CD4-positive, alpha-beta T cell (primary cell): Measurements from ENCODE around the gene ZC3H13. TPM values are rescaled to one million over a fixed set of nuclear protein-coding genes. Genes with fewer than 3 reads are reported as not detected.

ENCODE experiments used
- ATAC-seq: fragments of 200-7000 bp; cut with Tn5 transposase; one replicate; pipeline ENCODE4 v1.10.0; 2022; ENCODE audit warnings: mild to moderate bottlenecking; ENCODE audit not compliant: poor library complexity
- CTCF ChIA-PET: fragments of 350-600 bp; sonication (Branson Sonifier 250); formaldehyde crosslinking; loops from one replicate; lab custom pipeline; 2021; ENCODE audit warnings: antibody characterized with exemption, inconsistent platforms; lab: Charles Lee
- POLR2A ChIA-PET: fragments of 350-600 bp; sonication (Branson Sonifier 250); formaldehyde crosslinking; loops from one replicate; lab custom pipeline; 2021; ENCODE audit warnings: antibody characterized with exemption, inconsistent platforms; lab: Charles Lee
- DNase-seq, 14 experiments: peaks; one replicate each; pipeline ENCODE4 v3.0.0-alpha.2; 2013 to 2020; ENCODE audit warnings: mixed read lengths in 2 of 14
- H3K27ac ChIP-seq, 2 donors: one replicate each; pipeline versions ENCODE4 v1.5.1 to v1.7.0; 2013; ENCODE audit warnings: low read length in 2 of 2, low read depth in 1 of 2, mild to moderate bottlenecking in 1 of 2
- H3K27me3 ChIP-seq, 2 experiments: 1 replicate in 1 of 2; 2 replicates in 1 of 2; pipeline versions ENCODE4 v1.6.1 to v1.7.0; 2013; ENCODE audit warnings: low read length in 2 of 2, control low read depth in 1 of 2, mild to moderate bottlenecking in 1 of 2, moderate library complexity in 1 of 2; ENCODE audit not compliant: insufficient read depth in 2 of 2, control insufficient read depth in 1 of 2
- H3K36me3 ChIP-seq: one replicate; pipeline ENCODE4 v1.6.1; 2013; ENCODE audit warnings: low read length, control low read depth; ENCODE audit not compliant: insufficient read depth
- H3K4me1 ChIP-seq: one replicate; pipeline ENCODE4 v1.6.1; 2013; ENCODE audit warnings: low read length, control low read depth; ENCODE audit not compliant: insufficient read depth
- H3K4me3 ChIP-seq: one replicate; pipeline ENCODE4 v1.5.1; 2013; ENCODE audit warnings: mild to moderate bottlenecking, low read length, moderate library complexity
- H3K9me3 ChIP-seq, 2 experiments: 1 replicate in 1 of 2; 2 replicates in 1 of 2; pipeline versions ENCODE4 v1.6.1 to v1.7.0; 2013; ENCODE audit warnings: low read length in 2 of 2, mild to moderate bottlenecking in 2 of 2, control low read depth in 1 of 2, moderate library complexity in 1 of 2; ENCODE audit not compliant: control insufficient read depth in 1 of 2, insufficient read depth in 1 of 2
- H3K27ac Mint-ChIP-seq: one replicate; pipeline ENCODE4 v1.8.0; 2020; ENCODE audit warnings: mixed read lengths
- H3K27me3 Mint-ChIP-seq: one replicate; pipeline ENCODE4 v1.8.0; 2021; ENCODE audit warnings: mixed read lengths
- H3K36me3 Mint-ChIP-seq: one replicate; pipeline ENCODE4 v1.8.0; 2021; ENCODE audit warnings: low read depth, mixed read lengths
- H3K4me1 Mint-ChIP-seq: one replicate; pipeline ENCODE4 v1.8.0; 2021; ENCODE audit warnings: low read depth, mixed read lengths
- H3K4me3 Mint-ChIP-seq: one replicate; pipeline ENCODE4 v1.8.0; 2020; ENCODE audit warnings: mild to moderate bottlenecking, mixed read lengths
- H3K9me3 Mint-ChIP-seq: one replicate; pipeline ENCODE4 v1.8.0; 2020; ENCODE audit warnings: mixed read lengths
- CTCF ChIP-seq: fragments of 200-600 bp; IDR thresholded peaks from one replicate; pipeline ENCODE4 v1.8.0; 2022; ENCODE audit warnings: antibody characterized with exemption, mild to moderate bottlenecking
- intact Hi-C, 2 experiments: fragments of 100-400 bp; cut with DNase I in 1 of 2; cut with micrococcal nuclease in 1 of 2; formaldehyde crosslinking; loops; one replicate each; pipeline versions ENCODE4 v1.15.1 to v1.9.0; 2023 to 2025; cut with DNase I, micrococcal nuclease
- total RNA-seq, 174 experiments: library from RNA in 2 of 174; stranded (reverse) in 2 of 174; gene quantifications; one replicate each; pipeline ENCODE4 v1.2.3 and lab custom pipeline; 2021 to 2026

Gene ZC3H13
- total RNA-seq, 2 experiments from 2014 or later, result 36.5 to 43.8 TPM

DNA sequence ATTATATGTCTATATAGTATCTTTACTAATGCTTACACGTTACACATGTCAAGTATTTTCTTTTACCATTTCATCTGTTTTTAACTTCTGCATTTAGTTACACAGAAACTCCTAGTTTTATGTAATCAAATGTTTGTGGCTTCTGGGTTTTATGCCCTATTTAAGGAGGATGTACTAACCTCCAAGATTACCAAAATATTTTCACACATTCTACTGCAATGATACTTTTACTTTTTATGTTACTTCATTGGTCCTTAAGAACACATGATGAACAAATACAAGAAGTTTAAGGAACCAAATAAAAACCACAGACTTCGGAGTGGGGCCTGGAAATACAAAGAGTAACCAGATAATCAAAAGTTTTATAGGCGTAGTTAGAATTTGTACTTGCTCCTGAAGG lies 37.2 kb downstream of the ZC3H13 start:
- intact Hi-C loops, result no loop called here
- Mint-ChIP-seq H3K27me3 (no peaks in the 10 kb centered on the region), H3K4me1 (no peaks in the 10 kb centered on the region), H3K36me3 (peaks cover 66% of the 10 kb centered on the region), H3K4me3 (no peak overlapping the region), H3K27ac (no peak overlapping the region), H3K9me3 (no peaks in the 10 kb centered on the region)
- Histone ChIP-seq H3K9me3 (no peaks in the 10 kb centered on the region), H3K4me3 (no peak overlapping the region), H3K27ac (no peak overlapping the region), H3K36me3 (peaks cover 58% of the 10 kb centered on the region), H3K4me1 (no peaks in the 10 kb centered on the region), H3K27me3 (no peaks in the 10 kb centered on the region)
- TF ChIP-seq CTCF, result no peak
- ChIA-PET POLR2A (no interaction called here), CTCF (no interaction called here)
- DNase-seq (no peak), ATAC-seq (no peak)

DNA sequence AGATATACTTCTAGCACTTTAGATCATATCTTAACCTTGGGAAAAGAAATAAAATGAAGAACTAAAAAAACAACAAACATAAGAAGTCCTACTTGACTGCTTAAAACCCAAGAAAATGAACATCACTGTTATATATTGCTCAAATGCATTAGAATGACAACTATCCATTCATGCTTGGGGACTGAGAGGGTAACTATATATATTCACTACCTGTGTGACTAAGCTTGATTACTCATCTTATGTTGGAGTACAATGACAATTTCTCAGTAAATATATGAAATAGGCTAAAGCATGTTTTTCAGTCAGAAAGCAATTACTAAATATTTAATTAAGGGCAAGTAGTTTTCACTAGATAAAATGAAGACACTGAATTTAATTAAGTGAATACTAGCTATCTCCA lies 40.1 kb downstream of the ZC3H13 start:
- no peak for ATAC-seq
- DNase-seq, result no peak
- no peaks in the 10 kb centered on the region for H3K27me3 Mint-ChIP-seq
- H3K36me3 Mint-ChIP-seq, result peaks cover 72% of the 10 kb centered on the region
- Histone ChIP-seq H3K27me3 (no peaks in the 10 kb centered on the region), H3K27ac (no peak overlapping the region), H3K4me3 (no peak overlapping the region), H3K4me1 (no peaks in the 10 kb centered on the region), H3K36me3 (peaks cover 53% of the 10 kb centered on the region), H3K9me3 (no peaks in the 10 kb centered on the region)
- H3K27ac Mint-ChIP-seq, result no peak overlapping the region
- CTCF ChIA-PET, result interaction anchor here (1.4 kb wide), 1 partner anchor 114 kb away, joined by 4 read pairs; no protein-coding TSS in a partner anchor
- POLR2A ChIA-PET, result no interaction called here
- no peak overlapping the region for H3K4me3 Mint-ChIP-seq
- no peaks in the 10 kb centered on the region for H3K4me1 Mint-ChIP-seq
- TF ChIP-seq CTCF, result no peak
- intact Hi-C loops, result no loop called here
- H3K9me3 Mint-ChIP-seq, result no peaks in the 10 kb centered on the region

DNA sequence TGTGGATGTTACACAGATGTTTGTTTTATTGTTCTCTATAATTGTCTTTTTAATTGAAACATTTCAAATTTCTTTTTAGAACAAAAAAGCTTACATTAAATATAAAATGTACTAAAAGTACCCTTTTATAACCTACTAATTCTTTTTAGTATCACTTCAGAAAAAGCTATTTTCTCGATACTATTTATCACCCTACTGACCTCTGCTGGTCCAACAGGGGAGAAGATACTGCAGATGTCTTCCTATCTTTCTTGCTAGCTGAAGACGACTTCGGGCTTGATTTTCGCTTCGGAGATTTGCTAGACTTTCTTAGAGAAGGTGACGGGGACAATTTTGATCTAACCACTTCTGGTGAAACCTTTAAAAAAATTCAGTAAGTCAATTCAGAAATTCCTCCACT lies 42.4 kb downstream of the ZC3H13 start:
- Histone ChIP-seq H3K27me3 (no peaks in the 10 kb centered on the region), H3K36me3 (peaks cover 48% of the 10 kb centered on the region), H3K27ac (no peak overlapping the region), H3K9me3 (no peaks in the 10 kb centered on the region), H3K4me3 (no peak overlapping the region), H3K4me1 (no peaks in the 10 kb centered on the region)
- Mint-ChIP-seq H3K4me3 (no peak overlapping the region), H3K36me3 (peaks cover 73% of the 10 kb centered on the region), H3K27me3 (no peaks in the 10 kb centered on the region), H3K27ac (no peak overlapping the region), H3K4me1 (no peaks in the 10 kb centered on the region), H3K9me3 (no peaks in the 10 kb centered on the region)
- no peak for TF ChIP-seq CTCF
- ChIA-PET POLR2A (interaction anchor here (1.3 kb wide), 1 partner anchor 42 kb away, joined by 3 read pairs; the partner anchor contains the start of gene ZC3H13), CTCF (no interaction called here)
- ATAC-seq (no peak), DNase-seq (no peak)
- intact Hi-C loops, result no loop called here
